HCT116 (cell line): ENCODE data around the gene RNU6-9. TPM values are rescaled to one million over a fixed set of nuclear protein-coding genes. Genes with fewer than 3 reads are reported as not detected.

ENCODE experiments used
- ATAC-seq: fragments of 200-7000 bp; cut with Tn5 transposase; 2 replicates; pipeline ENCODE4 v1.9.1; 2020; ENCODE audit warnings: mild to moderate bottlenecking, moderate library complexity
- BruUV-seq: library from RNA; stranded (reverse); fragments of 400-500 nt; replicated peaks from 2 replicates; lab custom pipeline; 2021; lab: Mats Ljungman, UMichigan
- CTCF ChIA-PET: fragments of 300-600 bp; sonication (Branson Sonifier 250); formaldehyde crosslinking; loops from one replicate; lab custom pipeline; 2021; ENCODE audit warnings: antibody characterized with exemption; lab: Charles Lee
- POLR2A ChIA-PET: fragments of 300-600, 350-600 bp; sonication (Branson Sonifier 250); formaldehyde crosslinking; loops from one replicate; lab custom pipeline; 2021; ENCODE audit warnings: antibody characterized with exemption; lab: Charles Lee
- RAD21 ChIA-PET, 2 experiments: fragments of 300-600 bp; sonication (Branson Sonifier 250); formaldehyde crosslinking; loops; one replicate each; lab custom pipeline; 2023; ENCODE audit warnings: low total read pairs in 2 of 2; ENCODE audit not compliant: uncharacterized antibody in 2 of 2, unreplicated experiment in 2 of 2, low non-redundant PET in 1 of 2; lab: Charles Lee
- DNase-seq: peaks from one replicate; pipeline ENCODE4 v3.0.0-alpha.2; 2010; ENCODE audit warnings: low read depth, low spot score
- H2AFZ ChIP-seq: fragments of 200-600 bp; shearing (Covaris generic), sonication (generic); 2 replicates; pipeline ENCODE4 v1.6.1; 2017; ENCODE audit warnings: low read depth, mixed run types, mixed read lengths, antibody characterized with exemption, low read length; ENCODE audit not compliant: poor library complexity, severe bottlenecking
- H3K27ac ChIP-seq: 2 replicates; pipeline ENCODE4 v1.5.1; 2012; ENCODE audit warnings: low read depth, low read length
- H3K27me3 ChIP-seq: fragments of 200-600 bp; sonication (generic); 2 replicates; pipeline ENCODE4 v1.6.1; 2016; ENCODE audit warnings: mixed run types, low read length, mixed read lengths; ENCODE audit not compliant: insufficient read depth
- H3K36me3 ChIP-seq, 2 experiments: fragments of 200-500 bp in 1 of 2; fragments of 200-600 bp in 1 of 2; sonication (Bioruptor generic) in 1 of 2; sonication (generic) in 1 of 2; 2 replicates each; pipeline versions ENCODE4 v1.5.1 to v1.6.1; 2014 to 2016; ENCODE audit warnings: low read length in 2 of 2, inconsistent platforms in 1 of 2, mixed read lengths in 1 of 2, mixed run types in 1 of 2; ENCODE audit not compliant: insufficient read depth in 2 of 2, control insufficient read depth in 1 of 2
- H3K4me1 ChIP-seq, 2 experiments: fragments of 200-600 bp in 1 of 2; sonication (generic) in 1 of 2; 2 replicates each; pipeline versions ENCODE4 v1.5.1 to v1.6.1; 2012 to 2017; ENCODE audit warnings: low read length in 2 of 2, inconsistent platforms in 1 of 2, mild to moderate bottlenecking in 1 of 2, mixed read lengths in 1 of 2, mixed run types in 1 of 2, moderate library complexity in 1 of 2; ENCODE audit not compliant: insufficient read depth in 2 of 2, control insufficient read depth in 1 of 2
- H3K4me2 ChIP-seq: fragments of 200-600 bp; sonication (generic); 2 replicates; pipeline ENCODE4 v1.6.1; 2017; ENCODE audit warnings: mixed run types, low read length, mixed read lengths
- H3K4me3 ChIP-seq, 2 experiments: fragments of 200-600 bp in 1 of 2; sonication (generic) in 1 of 2; replicated peaks in 1 of 2; 2 replicates each; pipeline ENCODE4 v1.5.1; 2011 to 2016; ENCODE audit warnings: low read length in 2 of 2, control low read depth in 1 of 2, low read depth in 1 of 2, mild to moderate bottlenecking in 1 of 2, mixed read lengths in 1 of 2, mixed run types in 1 of 2
- H3K79me2 ChIP-seq: fragments of 200-600 bp; sonication (generic); 2 replicates; pipeline ENCODE4 v1.6.1; 2017; ENCODE audit warnings: mild to moderate bottlenecking, mixed run types, low read length, moderate library complexity, mixed read lengths; ENCODE audit not compliant: insufficient read depth
- H3K9ac ChIP-seq: fragments of 200-600 bp; sonication (generic); 2 replicates; pipeline ENCODE4 v1.6.1; 2016; ENCODE audit warnings: low read length, mixed read lengths
- H3K9me2 ChIP-seq: fragments of 200-600 bp; sonication (generic), shearing (Covaris generic); 2 replicates; pipeline ENCODE4 v1.6.1; 2017; ENCODE audit warnings: mixed run types, mild to moderate bottlenecking, moderate library complexity; ENCODE audit not compliant: insufficient read depth
- H3K9me3 ChIP-seq, 2 experiments: fragments of 200-500 bp in 1 of 2; fragments of 200-600 bp in 1 of 2; sonication (Bioruptor generic) in 1 of 2; sonication (generic) in 1 of 2; 2 replicates each; pipeline ENCODE4 v1.6.1; 2014 to 2017; ENCODE audit warnings: low read length in 2 of 2, mixed read lengths in 2 of 2, inconsistent platforms in 1 of 2, low read depth in 1 of 2, mild to moderate bottlenecking in 1 of 2, mixed run types in 1 of 2, moderate library complexity in 1 of 2; ENCODE audit not compliant: control insufficient read depth in 1 of 2, insufficient read depth in 1 of 2
- H4K20me1 ChIP-seq: fragments of 200-600 bp; sonication (generic), shearing (Covaris generic); 2 replicates; pipeline ENCODE4 v1.6.1; 2017; ENCODE audit warnings: mixed run types, mild to moderate bottlenecking, moderate library complexity; ENCODE audit not compliant: insufficient read depth
- ATF3 ChIP-seq: IDR thresholded peaks from 2 replicates; pipeline ENCODE4 v1.6.1; 2012
- CBX3 ChIP-seq: IDR thresholded peaks from 2 replicates; pipeline ENCODE4 v1.6.1; 2012; ENCODE audit warnings: low read depth
- CEBPB ChIP-seq: IDR thresholded peaks from 2 replicates; pipeline ENCODE4 v1.6.1; 2012; ENCODE audit warnings: low read depth
- EGR1 ChIP-seq: IDR thresholded peaks from 2 replicates; pipeline ENCODE4 v1.6.1; 2012; ENCODE audit warnings: low read depth
- ELF1 ChIP-seq: IDR thresholded peaks from 2 replicates; pipeline ENCODE4 v1.6.1; 2012; ENCODE audit warnings: low read depth, borderline replicate concordance
- EZH2 ChIP-seq: fragments of 200-600 bp; sonication (generic); IDR thresholded peaks from 2 replicates; pipeline ENCODE4 v1.6.1; 2017; ENCODE audit warnings: antibody characterized with exemption, mixed run types
- EZH2phosphoT487 ChIP-seq: fragments of 200-600 bp; IDR thresholded peaks from 2 replicates; pipeline ENCODE4 v1.6.1; 2018; ENCODE audit warnings: antibody characterized with exemption, borderline replicate concordance
- FOSL1 ChIP-seq: IDR thresholded peaks from 2 replicates; pipeline ENCODE4 v1.6.1; 2012; ENCODE audit warnings: low read depth
- JUND ChIP-seq: IDR thresholded peaks from 2 replicates; pipeline ENCODE4 v1.6.1; 2012
- MAX ChIP-seq: IDR thresholded peaks from 2 replicates; pipeline ENCODE4 v1.6.1; 2012
- POLR2A ChIP-seq: IDR thresholded peaks from 2 replicates; pipeline ENCODE4 v1.7.0; 2011; ENCODE audit warnings: borderline replicate concordance; ENCODE audit not compliant: insufficient read depth, insufficient read length; ENCODE audit errors: extremely low read depth
- POLR2AphosphoS5 ChIP-seq: IDR thresholded peaks from 2 replicates; pipeline ENCODE4 v1.6.1; 2011; ENCODE audit warnings: mild to moderate bottlenecking, low read depth, low read length, moderate library complexity
- REST ChIP-seq: IDR thresholded peaks from 2 replicates; pipeline ENCODE4 v1.6.1; 2012; ENCODE audit warnings: low read depth
- SIN3A ChIP-seq: IDR thresholded peaks from 2 replicates; pipeline ENCODE4 v1.6.1; 2012; ENCODE audit warnings: low read depth
- SRF ChIP-seq: IDR thresholded peaks from 2 replicates; pipeline ENCODE4 v1.6.1; 2012; ENCODE audit warnings: low read depth
- TCF7L2 ChIP-seq: IDR thresholded peaks from 2 replicates; pipeline ENCODE4 v1.7.0; 2011; ENCODE audit warnings: borderline replicate concordance, inconsistent platforms; ENCODE audit not compliant: insufficient read depth, insufficient read length; ENCODE audit errors: extremely low read depth
- YY1 ChIP-seq: IDR thresholded peaks from 2 replicates; pipeline ENCODE4 v1.6.1; 2011; ENCODE audit warnings: low read length, low read depth, moderate library complexity, mild to moderate bottlenecking; ENCODE audit not compliant: insufficient replicate concordance; ENCODE audit errors: extremely low read depth
- ZBTB33 ChIP-seq: IDR thresholded peaks from 2 replicates; pipeline ENCODE4 v1.6.1; 2011; ENCODE audit warnings: mild to moderate bottlenecking, low read length, moderate library complexity; ENCODE audit not compliant: insufficient replicate concordance; ENCODE audit errors: extremely low read depth
- ZFX ChIP-seq: fragments of 450-650 bp; IDR thresholded peaks from 2 replicates; pipeline ENCODE4 v1.6.1; 2017
- ZNF274 ChIP-seq: fragments of 200-500 bp; sonication (Bioruptor generic); IDR thresholded peaks from 2 replicates; pipeline ENCODE4 v1.6.1; 2014; ENCODE audit warnings: mild to moderate bottlenecking, low read depth, low read length, inconsistent platforms
- intact Hi-C: fragments of 100-400 bp; cut with micrococcal nuclease; formaldehyde crosslinking; loops from 2 replicates; pipeline ENCODE4 v1.10.0; 2022
- total RNA-seq: library from RNA; stranded (reverse); gene quantifications from one replicate; pipeline ENCODE4 v1.2.1, GENCODE V29; 2021; ENCODE audit not compliant: unreplicated experiment

Gene RNU6-9
- total RNA-seq, 1 experiment from 2014 or later = not detected

GRCh38 chr19:873084-873483 is 20.2 kb upstream of the RNU6-9 start:
- ATAC-seq = peak; percentile 63
- peak overlapping the region; percentile 29; the same call in 1 of the 2 replicates for H3K27ac ChIP-seq
- H3K4me1 ChIP-seq = peaks cover 19 to 36% of the 10 kb centered on the region in 2 experiments
- H3K36me3 ChIP-seq = peaks cover 5 to 18% of the 10 kb centered on the region in 2 experiments; a peak in 2 of 4 replicates
- H3K9ac ChIP-seq = no peak overlapping the region
- DNase-seq = peak; percentile 56
- BruUV-seq = no TSS peak
- intact Hi-C loops = no loop called here
- no peaks in the 10 kb centered on the region for H3K27me3 ChIP-seq
- CTCF ChIA-PET = interaction anchor here (0.5 kb wide), 1 partner anchor 363 kb away, joined by 3 read pairs; no protein-coding TSS in a partner anchor
- no peak overlapping the region for H3K4me3 ChIP-seq
- H3K4me2 ChIP-seq = peak overlapping the region; percentile 28; the same call in 1 of the 2 replicates
- H3K9me2 ChIP-seq = no peaks in the 10 kb centered on the region
- H3K79me2 ChIP-seq = no peaks in the 10 kb centered on the region
- TF ChIP-seq ATF3 = no peak
- TF ChIP-seq MAX = no peak
- no peak for TF ChIP-seq EGR1
- TF ChIP-seq YY1 = no peak
- no peak for TF ChIP-seq POLR2AphosphoS5
- no peak for TF ChIP-seq ZFX
- TF ChIP-seq REST = no peak
- no peak for TF ChIP-seq EZH2phosphoT487
- TF ChIP-seq CEBPB = no peak
- no peak for TF ChIP-seq CBX3
- no peak for TF ChIP-seq TCF7L2
- TF ChIP-seq ELF1 = no peak
- no peak for TF ChIP-seq SIN3A
- TF ChIP-seq ZBTB33 = no peak
- no peak for TF ChIP-seq FOSL1
- TF ChIP-seq SRF = no peak
- TF ChIP-seq ZNF274 = no peak
- TF ChIP-seq POLR2A = no peak
- TF ChIP-seq EZH2 = no peak
- no peak for TF ChIP-seq JUND
- TF ChIP-seq, all 23 proteins: peak for 0
- POLR2A ChIA-PET = interaction anchor here (1.4 kb wide), 1 partner anchor 20 kb away, joined by 5 read pairs; the partner anchor contains the start of genes MED16 and RNU6-9
- RAD21 ChIA-PET = no interaction called here
- Histone ChIP-seq H2AFZ (no peak overlapping the region), H4K20me1 (no peaks in the 10 kb centered on the region), H3K9me3 (no peaks in the 10 kb centered on the region)
